ENCODE measurements around the gene BCOR.

BCOR gene

DNA sequence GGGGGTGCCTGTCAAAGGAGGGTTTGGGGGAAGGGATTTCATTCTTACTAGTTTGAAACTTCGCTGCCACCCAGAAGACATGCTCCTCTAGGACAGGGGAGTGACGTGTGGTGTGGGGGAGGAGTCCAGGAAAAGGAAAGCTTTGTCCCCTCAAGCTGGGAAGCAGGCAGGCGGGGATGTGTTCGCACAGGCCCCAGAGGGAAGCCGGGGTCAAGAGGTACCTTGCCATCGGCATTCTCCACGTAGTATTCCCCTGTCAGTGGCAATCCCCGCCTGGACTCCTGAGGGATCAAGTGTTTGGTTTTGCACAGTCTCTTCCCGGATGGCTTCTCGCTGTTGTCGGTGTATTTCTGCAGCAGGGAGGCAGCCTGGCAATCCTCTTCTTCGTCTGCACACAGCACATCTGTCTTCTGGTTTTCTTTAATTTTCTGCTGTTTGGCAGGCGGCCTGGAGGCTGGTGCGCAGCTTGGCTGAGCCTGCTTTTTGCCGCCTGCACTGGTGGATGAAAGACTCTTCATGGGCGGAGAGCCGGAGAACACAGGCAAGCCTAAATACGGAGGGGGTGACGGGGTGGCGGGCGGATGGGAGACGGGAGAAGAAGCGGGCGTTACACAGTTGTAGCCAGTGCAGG lies 35.1 kb downstream of the BCOR start:
- Mint-ChIP-seq H3K4me3 (no peak overlapping the region), H3K27ac (no peak overlapping the region)

DNA sequence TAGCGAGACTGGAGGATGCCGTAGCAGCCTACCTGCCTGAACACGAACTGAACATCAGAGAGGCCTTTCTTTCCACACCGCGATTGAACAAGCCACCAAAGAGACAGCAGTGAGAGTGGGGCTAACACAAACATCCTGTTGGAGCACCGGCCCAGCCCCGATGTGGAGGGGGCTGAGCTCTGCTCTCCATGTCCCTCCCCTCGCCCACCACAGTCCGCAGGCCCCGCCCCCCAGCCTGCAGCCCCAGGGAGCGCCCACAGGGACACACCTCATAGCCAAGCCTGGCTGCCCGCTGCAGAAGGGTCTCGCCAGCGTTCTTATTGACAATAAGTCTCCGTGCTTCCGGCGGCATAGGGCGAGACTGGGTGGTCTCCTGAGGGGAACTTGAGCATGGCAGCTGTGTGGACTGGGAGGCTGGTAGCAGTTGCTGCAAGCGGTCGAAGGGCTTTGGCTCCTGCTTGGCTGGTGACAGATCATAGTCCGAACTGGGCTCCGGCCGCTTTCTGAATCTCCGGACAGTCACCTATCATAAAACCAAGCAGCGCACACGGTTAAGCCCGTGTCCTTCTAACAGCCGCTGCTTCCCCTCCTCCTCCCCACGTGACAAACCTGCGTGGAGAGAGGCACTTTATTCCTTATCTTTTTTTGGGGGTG lies 35.8 kb downstream of the BCOR start:
- Mint-ChIP-seq H3K4me3 (no peak overlapping the region), H3K4me1 (ENCODE audit: low read depth) (peaks cover 24% of the 10 kb centered on the region), H3K27ac (no peak overlapping the region), H3K9me3 (no peaks in the 10 kb centered on the region), H3K27me3 (no peaks in the 10 kb centered on the region), H3K36me3 (ENCODE audit: low read depth) (peaks cover 76% of the 10 kb centered on the region)
- intact Hi-C loops (cut with micrococcal nuclease): no loop called here

More for the DNA sequence above, 35.1 kb downstream of the BCOR start:
- Mint-ChIP-seq H3K36me3 (ENCODE audit: low read depth) (peaks cover 77% of the 10 kb centered on the region), H3K4me1 (ENCODE audit: low read depth) (peaks cover 30% of the 10 kb centered on the region), H3K9me3 (no peaks in the 10 kb centered on the region), H3K27me3 (no peaks in the 10 kb centered on the region)
- intact Hi-C loops (cut with micrococcal nuclease): no loop called here

DNA sequence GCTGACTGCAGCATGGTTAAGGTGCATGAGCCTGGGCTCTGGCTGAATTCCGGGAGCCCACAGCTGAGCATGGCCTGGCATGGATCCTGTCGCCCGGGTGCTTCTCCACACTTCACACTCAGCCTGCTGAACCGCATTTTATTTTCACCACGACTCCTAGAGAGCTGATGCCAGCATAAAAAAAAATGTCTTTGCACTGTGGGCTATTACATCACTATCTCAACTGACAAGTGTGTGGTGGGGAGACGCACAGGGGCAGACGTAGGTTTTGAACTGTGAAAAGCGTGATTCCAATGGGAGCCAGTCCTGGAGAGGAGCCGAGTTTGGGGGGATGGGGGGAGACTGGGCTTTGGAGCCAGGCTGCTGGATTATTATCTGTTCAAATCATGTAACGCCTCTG lies 36.8 kb downstream of the BCOR start:
- intact Hi-C loops (cut with micrococcal nuclease): no loop called here
- Mint-ChIP-seq H3K36me3 (ENCODE audit: low read depth) (peaks cover 86% of the 10 kb centered on the region), H3K27ac (no peak overlapping the region)

DNA sequence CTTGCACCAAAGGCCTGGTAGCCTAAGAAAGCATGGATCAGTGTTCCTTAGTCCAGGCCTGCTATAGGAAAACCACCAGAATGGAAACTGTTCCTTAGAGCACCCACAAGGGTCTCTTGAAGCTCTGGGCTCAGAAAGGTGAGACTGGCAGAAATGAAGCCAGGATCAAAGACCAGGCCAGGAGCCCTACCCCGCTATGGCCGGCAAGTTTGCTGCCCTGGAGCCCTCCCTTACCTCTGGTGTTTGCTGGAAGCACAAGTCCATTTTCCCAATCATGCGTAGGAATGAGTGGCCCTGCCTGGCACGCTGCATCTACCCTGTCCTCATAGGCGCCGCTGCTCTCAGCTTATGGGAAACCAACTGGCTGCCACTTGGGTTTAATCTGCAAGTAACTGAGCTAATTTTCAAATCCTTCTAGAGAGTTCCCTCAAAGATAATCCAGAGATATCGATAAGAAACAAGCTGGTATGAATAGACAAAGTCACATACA lies 37.4 kb downstream of the BCOR start:
- H3K36me3 Mint-ChIP-seq (ENCODE audit: low read depth): peaks cover 92% of the 10 kb centered on the region
- no peaks in the 10 kb centered on the region for H3K27me3 Mint-ChIP-seq
- intact Hi-C loops (cut with micrococcal nuclease): no loop called here
- H3K27ac Mint-ChIP-seq: no peak overlapping the region
- H3K4me1 Mint-ChIP-seq (ENCODE audit: low read depth): peaks cover 14% of the 10 kb centered on the region
- no peaks in the 10 kb centered on the region for H3K9me3 Mint-ChIP-seq
- no peak overlapping the region for H3K4me3 Mint-ChIP-seq

More for the DNA sequence above, 36.8 kb downstream of the BCOR start:
- H3K4me1 Mint-ChIP-seq (ENCODE audit: low read depth): peaks cover 20% of the 10 kb centered on the region
- H3K9me3 Mint-ChIP-seq: no peaks in the 10 kb centered on the region
- H3K4me3 Mint-ChIP-seq: no peak overlapping the region
- H3K27me3 Mint-ChIP-seq: no peaks in the 10 kb centered on the region

DNA sequence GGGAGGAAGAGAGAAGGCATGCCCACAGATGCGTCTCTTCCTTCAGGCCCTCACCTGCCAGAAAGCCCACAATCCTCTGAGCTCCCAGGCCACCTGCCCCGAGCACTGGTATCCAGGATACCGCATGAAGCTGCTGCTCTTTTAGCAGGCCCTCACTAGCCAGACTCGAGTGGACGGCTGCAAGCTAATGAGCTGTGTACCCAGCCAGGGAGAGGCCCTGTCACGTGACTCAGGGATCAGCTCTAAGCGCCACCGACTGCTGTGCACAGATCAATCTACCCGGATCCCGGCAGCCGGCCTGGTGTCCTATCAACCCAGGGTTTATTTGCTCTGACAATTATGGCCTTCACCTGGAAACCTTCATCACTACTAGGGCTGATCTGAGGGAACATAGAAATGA lies 39.0 kb downstream of the BCOR start:
- H3K27me3 Mint-ChIP-seq: no peaks in the 10 kb centered on the region
- intact Hi-C loops (cut with micrococcal nuclease): no loop called here
- H3K4me1 Mint-ChIP-seq (ENCODE audit: low read depth): no peaks in the 10 kb centered on the region
- no peaks in the 10 kb centered on the region for H3K9me3 Mint-ChIP-seq
- H3K4me3 Mint-ChIP-seq: no peak overlapping the region
- H3K27ac Mint-ChIP-seq: no peak overlapping the region
- H3K36me3 Mint-ChIP-seq (ENCODE audit: low read depth): peaks cover 92% of the 10 kb centered on the region

DNA sequence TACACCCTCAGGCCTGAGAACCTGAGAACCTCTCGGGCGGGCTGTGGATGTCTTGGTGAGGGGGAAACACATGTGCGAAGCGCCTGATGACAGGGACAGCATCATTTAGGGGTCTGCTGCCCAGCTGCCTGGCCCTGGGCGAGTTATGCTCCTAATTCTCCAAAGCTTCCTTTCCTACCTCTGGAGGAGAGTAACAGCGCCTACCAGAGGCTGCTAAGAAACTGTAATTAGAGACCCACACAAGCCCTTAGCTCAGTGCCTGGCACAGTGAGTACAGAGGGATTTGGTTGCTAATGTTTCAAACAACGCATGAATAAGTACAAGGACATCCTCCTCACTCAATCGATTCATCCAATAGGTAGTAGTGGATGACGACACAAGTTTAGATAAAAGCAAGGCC lies 40.4 kb downstream of the BCOR start:
- Mint-ChIP-seq H3K27ac (no peak overlapping the region), H3K4me1 (ENCODE audit: low read depth) (no peaks in the 10 kb centered on the region), H3K4me3 (no peak overlapping the region), H3K9me3 (no peaks in the 10 kb centered on the region), H3K27me3 (no peaks in the 10 kb centered on the region), H3K36me3 (ENCODE audit: low read depth) (peaks cover 92% of the 10 kb centered on the region)
- intact Hi-C loops (cut with micrococcal nuclease): no loop called here

DNA sequence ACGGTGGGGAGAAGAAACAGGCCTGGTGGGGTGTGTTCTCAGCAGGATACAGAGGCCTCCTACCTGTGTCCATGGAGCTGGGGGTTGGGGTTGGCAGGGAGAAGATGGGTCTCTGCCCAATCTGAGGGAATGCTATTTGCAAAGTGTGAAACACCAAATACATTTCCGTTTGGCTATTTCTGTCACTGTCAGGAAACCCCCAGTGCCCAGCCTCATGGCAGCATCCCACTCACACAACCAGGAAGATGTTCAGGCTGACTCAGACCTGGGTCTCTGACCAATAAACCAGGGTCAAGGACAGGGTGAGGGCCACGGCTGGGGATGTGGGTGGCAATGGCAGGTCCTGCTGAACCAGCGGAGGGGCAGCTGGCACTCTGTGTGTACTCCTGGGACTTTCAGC lies 41.3 kb downstream of the BCOR start:
- Mint-ChIP-seq H3K9me3 (no peaks in the 10 kb centered on the region), H3K27ac (no peak overlapping the region), H3K4me1 (ENCODE audit: low read depth) (no peaks in the 10 kb centered on the region), H3K4me3 (no peak overlapping the region), H3K36me3 (ENCODE audit: low read depth) (peaks cover 92% of the 10 kb centered on the region), H3K27me3 (no peaks in the 10 kb centered on the region)
- intact Hi-C loops (cut with micrococcal nuclease): no loop called here

DNA sequence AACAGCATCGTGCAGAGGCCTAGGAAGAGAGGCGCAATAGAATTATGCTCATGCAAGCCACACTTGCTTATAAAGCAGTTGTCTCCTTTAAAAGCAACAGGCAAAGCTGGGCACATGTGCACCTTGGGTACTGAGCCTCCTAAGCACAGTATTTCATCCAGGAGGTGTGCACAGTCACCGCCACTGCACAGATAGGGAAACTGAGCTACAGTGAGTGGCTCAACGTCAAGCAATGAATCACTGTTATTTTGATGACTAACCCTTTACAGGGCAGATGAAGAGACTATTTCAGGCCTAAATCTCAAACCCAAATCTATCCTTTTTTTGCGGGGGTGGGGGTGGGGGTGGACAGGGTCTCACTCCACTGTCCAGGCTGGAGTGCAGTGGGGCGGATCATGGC lies 42.3 kb downstream of the BCOR start:
- H3K4me1 Mint-ChIP-seq (ENCODE audit: low read depth): no peaks in the 10 kb centered on the region
- H3K27ac Mint-ChIP-seq: no peak overlapping the region
- no peaks in the 10 kb centered on the region for H3K27me3 Mint-ChIP-seq
- H3K9me3 Mint-ChIP-seq: peaks cover 4% of the 10 kb centered on the region
- H3K4me3 Mint-ChIP-seq: no peak overlapping the region
- intact Hi-C loops (cut with micrococcal nuclease): no loop called here
- H3K36me3 Mint-ChIP-seq (ENCODE audit: low read depth): peaks cover 92% of the 10 kb centered on the region

DNA sequence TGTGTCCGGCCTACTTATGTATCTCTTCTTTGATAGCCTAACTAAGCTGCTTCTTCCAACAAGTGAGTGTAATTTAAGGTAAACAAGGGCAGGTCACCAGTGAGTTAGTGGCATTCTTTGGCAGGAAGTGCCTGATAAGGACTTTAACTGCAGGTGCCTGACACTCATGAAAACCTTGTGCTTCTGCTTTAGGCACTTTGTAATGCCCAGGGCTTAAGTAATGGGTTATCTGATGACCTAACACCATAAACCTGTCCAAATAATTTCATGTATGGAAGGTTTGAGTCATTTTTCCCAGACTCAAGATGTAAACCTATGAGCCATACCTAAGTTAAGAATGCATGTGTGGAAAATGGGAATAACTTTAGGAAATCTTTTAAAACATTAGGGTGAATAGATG lies 43.0 kb downstream of the BCOR start:
- H3K4me3 Mint-ChIP-seq: no peak overlapping the region
- peaks cover 95% of the 10 kb centered on the region for H3K36me3 Mint-ChIP-seq (ENCODE audit: low read depth)
- H3K9me3 Mint-ChIP-seq: peaks cover 11% of the 10 kb centered on the region
- H3K4me1 Mint-ChIP-seq (ENCODE audit: low read depth): no peaks in the 10 kb centered on the region
- no peaks in the 10 kb centered on the region for H3K27me3 Mint-ChIP-seq
- intact Hi-C loops (cut with micrococcal nuclease): no loop called here
- H3K27ac Mint-ChIP-seq: no peak overlapping the region

DNA sequence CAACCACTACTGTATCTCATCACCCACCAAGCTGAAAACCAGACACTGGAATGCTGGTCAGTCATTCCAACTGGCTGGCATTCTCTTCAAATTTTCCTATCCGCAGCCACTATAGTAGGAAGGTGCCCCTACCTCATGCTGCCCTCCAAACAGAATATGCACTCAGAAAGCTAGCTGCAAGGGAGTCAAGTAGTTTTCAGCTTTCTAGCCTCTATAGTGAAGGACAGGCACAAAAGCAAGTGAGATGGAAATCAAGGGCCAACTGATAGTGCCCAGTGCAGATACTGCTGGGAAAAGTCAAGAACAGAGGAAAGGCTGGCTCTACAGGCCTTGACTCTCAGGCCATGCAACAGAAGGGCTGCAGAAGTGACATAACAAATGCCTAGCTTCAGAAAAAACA lies 47.2 kb downstream of the BCOR start:
- Mint-ChIP-seq H3K27ac (no peak overlapping the region), H3K4me3 (no peak overlapping the region), H3K36me3 (ENCODE audit: low read depth) (peaks cover 75% of the 10 kb centered on the region)

DNA sequence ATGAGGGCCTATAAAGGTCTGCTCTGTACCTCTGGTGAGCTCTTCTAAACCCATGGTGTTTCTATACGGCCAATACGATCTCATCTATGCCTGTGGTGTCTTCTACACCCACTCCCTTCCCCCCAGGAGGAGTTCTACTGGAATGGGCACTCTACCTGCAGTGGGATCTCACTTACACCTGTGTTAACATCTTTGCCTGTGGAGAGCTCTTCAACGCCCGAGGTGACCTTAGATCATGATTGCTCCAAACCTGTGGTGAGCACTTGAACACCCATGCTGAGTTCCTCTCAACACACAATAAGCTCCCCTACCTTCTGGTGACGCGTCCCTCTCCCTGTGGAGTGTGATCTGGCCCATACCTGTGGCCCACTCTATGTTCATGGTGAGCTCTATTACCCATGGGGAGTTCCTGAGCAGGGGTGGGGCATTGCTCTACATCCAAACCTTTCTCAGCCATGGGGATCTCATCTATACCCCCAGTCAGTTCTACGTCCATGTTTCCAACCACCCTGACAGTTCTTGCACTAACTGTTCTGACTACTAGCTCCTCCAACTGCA lies 48.6 kb downstream of the BCOR start:
- no peak overlapping the region for H3K4me3 Mint-ChIP-seq
- H3K36me3 Mint-ChIP-seq (ENCODE audit: low read depth): peaks cover 61% of the 10 kb centered on the region
- intact Hi-C loops (cut with micrococcal nuclease): no loop called here
- no peak overlapping the region for H3K27ac Mint-ChIP-seq
- peaks cover 13% of the 10 kb centered on the region for H3K9me3 Mint-ChIP-seq
- H3K4me1 Mint-ChIP-seq (ENCODE audit: low read depth): no peaks in the 10 kb centered on the region
- no peaks in the 10 kb centered on the region for H3K27me3 Mint-ChIP-seq

More for the DNA sequence above, 47.2 kb downstream of the BCOR start:
- Mint-ChIP-seq H3K4me1 (ENCODE audit: low read depth) (no peaks in the 10 kb centered on the region), H3K27me3 (no peaks in the 10 kb centered on the region), H3K9me3 (peaks cover 13% of the 10 kb centered on the region)
- intact Hi-C loops (cut with micrococcal nuclease): no loop called here

DNA sequence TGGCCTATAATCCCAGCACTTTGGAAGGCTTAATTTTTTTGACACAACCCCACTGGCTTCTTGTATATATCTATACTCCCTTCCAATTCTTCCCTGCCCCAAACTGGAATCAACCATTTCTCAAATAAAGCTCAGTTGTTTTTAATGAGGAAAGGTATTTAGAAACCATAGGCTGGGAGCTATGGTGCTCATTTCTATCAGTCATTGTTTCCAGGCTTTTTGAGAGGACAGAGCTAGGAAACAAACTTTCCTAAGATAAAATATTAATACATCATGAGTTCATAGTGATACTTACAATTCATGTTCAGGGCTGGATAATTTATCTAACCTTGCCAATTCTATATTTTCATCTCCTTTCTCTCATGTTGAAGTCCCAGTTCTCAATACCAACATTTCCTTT lies 50.3 kb downstream of the BCOR start:
- intact Hi-C loops (cut with micrococcal nuclease): no loop called here
- peaks cover 44% of the 10 kb centered on the region for H3K36me3 Mint-ChIP-seq (ENCODE audit: low read depth)
- no peaks in the 10 kb centered on the region for H3K27me3 Mint-ChIP-seq
- H3K4me1 Mint-ChIP-seq (ENCODE audit: low read depth): no peaks in the 10 kb centered on the region
- H3K27ac Mint-ChIP-seq: no peak overlapping the region
- H3K4me3 Mint-ChIP-seq: no peak overlapping the region
- H3K9me3 Mint-ChIP-seq: peaks cover 13% of the 10 kb centered on the region

DNA sequence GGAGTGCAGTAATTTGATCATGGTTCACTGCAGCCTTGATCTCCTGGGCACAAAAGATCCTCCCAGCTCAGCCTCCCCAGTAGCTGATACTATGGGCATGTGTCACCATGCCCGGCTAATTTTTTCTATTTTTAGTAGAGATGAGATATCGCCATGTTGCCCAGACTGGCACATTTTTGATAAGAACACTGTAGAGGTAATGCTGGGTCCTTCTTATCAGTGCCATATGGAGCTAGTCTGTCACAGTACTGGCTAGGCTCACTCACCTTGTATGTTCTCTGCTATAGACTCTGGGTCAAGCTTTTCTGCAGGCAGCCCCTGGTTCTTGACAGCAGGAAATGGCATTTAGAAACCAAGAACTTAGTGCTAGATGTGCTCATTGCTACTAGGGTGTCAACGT lies 53.9 kb downstream of the BCOR start:
- Mint-ChIP-seq H3K9me3 (no peaks in the 10 kb centered on the region), H3K4me1 (ENCODE audit: low read depth) (peaks cover 6% of the 10 kb centered on the region), H3K27me3 (peaks cover 7% of the 10 kb centered on the region), H3K36me3 (ENCODE audit: low read depth) (peaks cover 8% of the 10 kb centered on the region), H3K27ac (no peak overlapping the region), H3K4me3 (no peak overlapping the region)
- intact Hi-C loops (cut with micrococcal nuclease): no loop called here

DNA sequence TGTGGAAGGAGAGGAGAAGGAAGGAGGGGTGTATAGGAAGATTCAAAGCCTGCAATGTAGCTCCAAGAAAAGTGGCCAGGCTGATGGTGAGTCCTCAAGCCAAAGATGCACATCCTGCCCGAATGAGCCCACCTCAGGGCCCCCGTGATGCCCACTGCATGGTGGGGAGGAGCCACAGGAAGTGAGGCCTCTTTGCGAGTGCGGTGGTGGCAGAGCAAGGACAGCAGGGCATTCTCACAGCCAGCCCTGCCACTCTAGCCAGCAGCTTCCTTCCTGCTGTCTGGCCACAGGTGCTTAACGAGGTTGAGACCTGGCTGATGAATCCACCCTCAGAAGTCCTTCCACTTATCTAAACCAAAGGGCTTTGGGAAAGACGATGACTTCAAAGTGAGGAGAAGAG lies 55.8 kb downstream of the BCOR start:
- Mint-ChIP-seq H3K27me3 (peaks cover 7% of the 10 kb centered on the region), H3K4me1 (ENCODE audit: low read depth) (peaks cover 6% of the 10 kb centered on the region), H3K36me3 (ENCODE audit: low read depth) (no peaks in the 10 kb centered on the region), H3K27ac (no peak overlapping the region), H3K9me3 (no peaks in the 10 kb centered on the region), H3K4me3 (no peak overlapping the region)
- intact Hi-C loops (cut with micrococcal nuclease): no loop called here
